Ovary (tissue), 3 donors: Measurements from ENCODE around the gene IL17RA.

Experiments used
- EP300 ChIP-seq: sonication (generic); formaldehyde crosslinking; IDR thresholded peaks from one replicate; pipeline ENCODE4 v1.6.1; 2017; ENCODE audit warnings: antibody characterized with exemption
- POLR2A ChIP-seq: fragments of 450-650 bp; IDR thresholded peaks from one replicate; pipeline ENCODE4 v1.6.1; 2017; ENCODE audit warnings: antibody characterized with exemption, mild to moderate bottlenecking, moderate library complexity
- TF ChIP-seq, protein P1 (sequence below), 3 donors: fragments of 450-650 bp in 2 of 3; fragments of 200-600 bp in 1 of 3; IDR thresholded peaks; one replicate each; pipeline versions ENCODE4 v1.5.1 to v1.8.0; 2016 to 2022; ENCODE audit warnings: antibody characterized with exemption in 3 of 3, mild to moderate bottlenecking in 1 of 3
- donor health status: DM: no; HTN: no; CAD: no.

DNA sequence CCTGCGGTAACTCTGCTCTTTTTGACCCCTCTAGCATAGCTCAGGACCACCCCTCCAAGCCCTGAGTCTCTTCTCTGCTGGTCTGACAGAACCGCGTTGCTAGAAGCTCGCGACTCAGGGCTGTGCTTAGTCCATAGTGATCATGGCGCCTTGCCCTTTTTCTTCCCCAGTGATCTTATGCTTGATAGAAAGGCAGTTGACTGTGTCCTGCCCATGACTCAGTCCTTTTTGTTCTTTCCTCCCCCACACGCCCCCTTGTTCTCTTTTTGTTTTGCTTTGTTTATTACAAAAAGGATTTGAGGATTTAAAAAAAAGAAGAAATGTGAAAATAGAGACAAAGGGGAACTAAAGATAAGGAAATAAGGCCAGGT lies 17.5 kb downstream of the IL17RA start:
- TF ChIP-seq POLR2A (no peak), EP300 (no peak)
- TF ChIP-seq, protein P1, sequence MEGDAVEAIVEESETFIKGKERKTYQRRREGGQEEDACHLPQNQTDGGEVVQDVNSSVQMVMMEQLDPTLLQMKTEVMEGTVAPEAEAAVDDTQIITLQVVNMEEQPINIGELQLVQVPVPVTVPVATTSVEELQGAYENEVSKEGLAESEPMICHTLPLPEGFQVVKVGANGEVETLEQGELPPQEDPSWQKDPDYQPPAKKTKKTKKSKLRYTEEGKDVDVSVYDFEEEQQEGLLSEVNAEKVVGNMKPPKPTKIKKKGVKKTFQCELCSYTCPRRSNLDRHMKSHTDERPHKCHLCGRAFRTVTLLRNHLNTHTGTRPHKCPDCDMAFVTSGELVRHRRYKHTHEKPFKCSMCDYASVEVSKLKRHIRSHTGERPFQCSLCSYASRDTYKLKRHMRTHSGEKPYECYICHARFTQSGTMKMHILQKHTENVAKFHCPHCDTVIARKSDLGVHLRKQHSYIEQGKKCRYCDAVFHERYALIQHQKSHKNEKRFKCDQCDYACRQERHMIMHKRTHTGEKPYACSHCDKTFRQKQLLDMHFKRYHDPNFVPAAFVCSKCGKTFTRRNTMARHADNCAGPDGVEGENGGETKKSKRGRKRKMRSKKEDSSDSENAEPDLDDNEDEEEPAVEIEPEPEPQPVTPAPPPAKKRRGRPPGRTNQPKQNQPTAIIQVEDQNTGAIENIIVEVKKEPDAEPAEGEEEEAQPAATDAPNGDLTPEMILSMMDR (IDR thresholded peaks at IDR 0.05) = no peak
